ENCODE data around the gene PRPF18.

Gene PRPF18

DNA sequence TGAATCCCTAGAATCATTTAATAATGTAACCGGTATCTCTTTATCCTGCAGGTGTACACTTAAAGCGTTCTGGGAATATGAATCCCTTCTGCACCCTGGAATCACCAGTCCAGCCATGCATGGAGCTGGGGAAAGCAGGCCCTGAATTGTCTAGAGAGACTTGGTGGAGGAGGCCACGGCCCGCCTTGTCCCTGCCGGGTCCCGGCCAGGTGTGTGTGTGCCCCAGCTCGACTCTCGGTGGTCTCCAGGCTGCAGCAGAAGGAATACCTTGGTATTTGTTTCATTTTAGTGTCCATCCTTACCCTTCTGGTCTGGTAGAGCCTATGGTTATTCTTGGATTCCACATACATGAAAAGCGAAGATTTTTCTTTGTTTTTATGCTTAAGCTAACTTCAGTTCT is 58.1 kb downstream of the PRPF18 start:
- DNase-seq = no peak

DNA sequence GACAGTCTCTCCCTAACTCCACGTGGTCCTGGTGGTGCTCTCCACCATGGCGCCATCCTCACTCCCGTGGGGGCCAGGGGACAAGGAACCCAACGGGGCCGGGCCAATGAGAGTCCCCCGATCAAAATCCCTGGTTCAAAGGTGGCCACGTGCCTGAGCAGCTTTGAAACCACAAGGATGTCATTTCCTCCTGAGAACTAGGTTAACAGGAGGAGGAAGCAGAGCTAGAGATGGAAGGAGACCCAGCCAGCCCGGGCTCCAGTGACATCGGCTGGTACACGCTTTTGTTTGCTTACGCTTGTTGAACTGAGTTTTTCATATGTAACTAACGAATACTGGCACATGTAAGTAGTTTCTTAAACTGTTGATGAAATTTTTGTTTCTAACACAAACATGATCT is 61.7 kb downstream of the PRPF18 start:
- no peak for DNase-seq

DNA sequence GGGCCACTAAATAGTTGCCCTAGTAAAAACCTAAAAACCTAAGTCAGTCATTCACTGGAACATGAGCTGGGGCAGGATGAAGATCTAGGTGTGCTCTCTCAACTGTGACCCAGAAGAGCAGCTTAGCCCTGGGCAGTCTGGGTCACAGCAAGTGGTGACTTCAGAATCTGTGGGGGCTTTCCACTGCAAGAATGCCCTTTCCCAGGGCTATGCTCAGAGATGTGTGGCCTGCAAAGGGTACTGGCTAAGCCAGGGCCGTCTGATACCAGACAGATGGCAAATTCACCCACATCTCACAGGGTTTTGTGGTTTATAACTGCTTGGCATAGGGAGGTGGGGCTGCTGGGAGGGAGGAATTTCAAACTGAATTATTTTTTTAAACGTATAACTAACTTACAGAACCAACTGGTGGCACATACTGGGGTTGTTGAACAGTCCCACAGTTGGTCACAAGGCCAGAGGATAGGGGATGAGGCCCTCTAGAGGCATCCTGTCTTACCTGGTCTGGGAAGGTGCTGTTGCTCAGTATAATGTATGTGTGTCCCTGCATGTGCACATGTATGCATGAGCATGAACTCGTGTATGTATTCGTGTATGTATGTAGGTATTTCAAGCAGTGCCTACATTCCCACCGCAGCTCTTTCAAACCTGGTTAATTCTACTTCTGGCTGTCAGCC is 63.2 kb downstream of the PRPF18 start:
- no peak for DNase-seq

DNA sequence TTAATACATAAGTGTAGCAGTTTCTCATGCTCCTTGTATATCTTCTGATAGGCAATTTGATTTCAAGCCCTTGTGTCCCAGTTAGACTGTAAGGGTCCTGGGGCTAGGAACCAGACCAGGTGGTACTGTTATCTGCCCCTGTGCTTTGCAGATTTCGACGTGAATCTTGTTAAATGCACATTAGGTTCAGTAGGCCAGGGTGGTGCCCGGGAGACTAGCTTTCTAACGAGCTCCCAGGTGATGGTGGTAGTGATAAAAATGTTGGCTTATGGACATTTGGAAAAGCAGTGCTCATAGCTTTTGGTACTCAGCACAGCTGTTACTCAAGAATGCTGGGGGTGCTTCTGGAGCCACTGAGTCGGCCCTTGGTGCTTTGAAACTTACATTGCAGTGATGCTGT is 64.2 kb downstream of the PRPF18 start:
- no peak for DNase-seq

DNA sequence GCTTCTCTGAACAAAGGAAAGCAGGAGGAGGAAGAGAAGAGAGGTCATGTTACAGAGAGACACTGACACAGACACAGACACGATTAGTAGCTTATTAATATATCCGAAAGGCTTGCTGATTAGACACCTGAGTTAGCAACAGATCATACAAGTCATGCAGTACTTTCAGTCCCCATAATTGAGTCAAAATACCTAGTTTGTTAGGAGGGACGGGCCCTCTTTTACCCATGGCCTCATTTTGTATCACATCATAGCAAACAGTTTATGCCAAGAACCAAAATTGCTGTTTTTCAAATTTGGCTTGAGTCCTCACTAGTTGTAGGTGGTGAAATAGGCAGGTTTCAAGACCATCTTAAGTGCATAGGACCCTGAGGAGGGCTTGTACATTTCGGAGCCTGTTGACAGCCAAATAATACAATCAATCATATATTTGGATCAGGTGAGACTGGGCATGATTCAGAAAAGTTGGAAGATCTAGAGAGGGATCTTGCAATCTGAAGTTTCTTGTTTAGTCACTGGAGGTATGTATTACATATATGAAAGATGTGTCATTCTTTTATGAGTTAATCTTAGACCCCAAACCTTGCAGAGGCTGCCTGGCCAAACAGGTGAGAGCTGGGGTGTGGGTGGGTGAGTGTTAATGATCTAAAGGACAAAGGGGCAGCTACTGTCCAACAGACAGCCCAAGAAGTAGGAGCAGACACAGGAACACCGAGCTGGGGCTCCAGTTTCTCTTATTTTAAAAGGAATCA is 65.4 kb downstream of the PRPF18 start:
- DNase-seq = no peak

DNA sequence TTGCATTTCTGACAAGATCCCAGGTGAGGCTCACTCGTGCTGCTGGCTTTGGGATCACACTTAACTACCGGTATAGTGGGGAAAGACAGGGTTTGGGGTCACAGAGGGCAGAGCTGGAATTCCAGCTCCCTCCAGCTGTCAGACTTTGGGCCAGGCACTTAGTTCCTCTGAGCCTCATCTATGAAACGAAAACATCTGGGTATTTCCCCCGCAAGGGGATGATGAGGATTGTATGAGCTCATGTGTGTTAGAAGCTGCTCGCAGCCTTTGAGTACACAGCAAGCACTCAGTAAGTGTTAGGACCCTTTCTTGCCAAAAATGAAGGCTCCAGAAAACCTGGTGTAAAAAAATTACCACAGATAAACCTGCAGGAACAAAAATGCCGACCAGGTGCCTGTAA is 66.1 kb downstream of the PRPF18 start:
- no peak for DNase-seq

DNA sequence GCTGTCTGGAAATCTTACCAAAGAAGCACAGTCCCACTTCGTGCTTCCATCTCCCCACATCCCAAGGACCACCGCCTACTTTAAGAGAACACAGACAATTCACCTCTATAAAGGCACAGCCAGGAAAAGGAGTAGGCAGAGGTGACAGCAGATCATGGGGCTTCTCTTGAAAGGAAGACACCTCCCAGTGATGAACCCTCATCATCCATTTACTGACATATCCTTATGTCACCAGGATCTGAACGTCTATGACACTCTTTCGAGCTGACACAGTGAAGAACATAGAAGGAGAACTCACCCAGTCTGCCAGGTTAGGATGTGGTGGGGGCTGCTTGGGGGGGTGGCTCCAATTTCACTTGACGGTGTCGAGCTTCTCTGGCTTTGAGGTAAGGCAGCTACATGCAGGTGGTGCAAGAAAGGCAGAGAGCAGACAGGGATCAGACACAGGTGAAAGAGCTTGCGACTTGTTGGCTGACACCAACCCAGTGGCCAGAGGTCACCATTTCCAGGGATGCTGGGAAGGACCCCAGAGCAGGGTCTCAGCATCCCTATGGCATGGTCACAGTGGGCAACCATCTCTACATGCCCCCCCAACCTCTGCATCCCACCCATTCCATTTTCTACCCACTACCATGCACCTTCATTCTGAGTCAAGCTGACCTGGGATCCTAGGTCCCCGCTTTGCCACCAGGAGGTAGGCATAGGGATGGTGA is 67.5 kb downstream of the PRPF18 start:
- no peak for DNase-seq

DNA sequence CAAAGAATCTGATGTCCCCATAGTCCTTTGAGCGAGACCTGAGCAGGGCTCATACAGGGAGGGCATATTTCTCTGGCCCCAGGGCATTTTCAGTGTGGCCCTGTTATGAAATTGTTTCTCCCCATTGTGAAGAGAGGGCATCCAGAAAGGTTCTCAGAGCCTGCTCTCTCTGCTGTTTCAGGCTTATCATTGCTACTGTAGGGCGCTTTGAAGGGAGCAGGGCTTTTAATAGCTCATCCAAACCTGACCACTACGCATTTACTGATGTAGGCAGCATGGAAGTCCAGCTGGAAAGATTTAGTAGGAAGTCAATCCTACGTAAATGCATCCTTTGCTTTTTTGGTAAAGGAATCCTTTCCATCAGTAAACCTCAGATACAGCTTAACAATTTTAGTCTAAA is 68.1 kb downstream of the PRPF18 start:
- DNase-seq = no peak

DNA sequence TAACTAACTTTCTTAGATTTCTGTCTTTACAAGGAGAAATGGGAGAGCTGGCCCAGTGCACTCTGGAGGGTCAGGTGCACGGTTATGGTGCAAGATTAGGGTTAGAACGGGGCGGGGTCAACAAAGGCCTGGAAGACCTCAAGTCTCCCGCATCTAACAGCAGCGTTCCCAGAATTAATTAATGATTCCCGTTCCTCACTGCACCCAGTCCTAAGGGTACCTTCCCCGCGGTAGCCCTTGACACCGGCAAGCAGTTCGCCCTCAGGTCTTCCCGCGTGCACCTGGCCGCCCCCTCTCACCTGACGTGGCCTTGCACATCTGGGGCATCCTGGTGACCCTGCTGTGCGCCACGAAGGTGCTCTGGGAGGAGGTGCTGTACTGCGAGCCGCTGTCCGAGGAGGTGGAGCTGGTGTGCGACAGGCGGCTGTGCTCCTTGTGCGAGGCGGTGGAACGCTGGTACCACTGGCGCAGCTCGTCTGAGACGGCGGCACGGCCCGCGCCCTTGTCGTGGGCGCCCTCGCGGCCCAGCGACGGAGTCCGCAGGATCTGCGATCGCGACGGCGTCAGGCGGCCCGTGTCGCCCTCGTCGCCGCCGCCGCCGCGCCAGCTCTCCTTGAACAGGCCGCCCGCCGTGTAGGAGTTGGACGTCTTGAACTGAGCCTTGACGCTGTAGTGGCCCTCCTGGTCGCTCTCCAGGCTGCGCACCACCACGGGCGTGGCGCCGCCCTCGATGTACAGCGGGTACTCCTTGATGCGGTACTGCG is 69.8 kb downstream of the PRPF18 start:
- no peak for DNase-seq

DNA sequence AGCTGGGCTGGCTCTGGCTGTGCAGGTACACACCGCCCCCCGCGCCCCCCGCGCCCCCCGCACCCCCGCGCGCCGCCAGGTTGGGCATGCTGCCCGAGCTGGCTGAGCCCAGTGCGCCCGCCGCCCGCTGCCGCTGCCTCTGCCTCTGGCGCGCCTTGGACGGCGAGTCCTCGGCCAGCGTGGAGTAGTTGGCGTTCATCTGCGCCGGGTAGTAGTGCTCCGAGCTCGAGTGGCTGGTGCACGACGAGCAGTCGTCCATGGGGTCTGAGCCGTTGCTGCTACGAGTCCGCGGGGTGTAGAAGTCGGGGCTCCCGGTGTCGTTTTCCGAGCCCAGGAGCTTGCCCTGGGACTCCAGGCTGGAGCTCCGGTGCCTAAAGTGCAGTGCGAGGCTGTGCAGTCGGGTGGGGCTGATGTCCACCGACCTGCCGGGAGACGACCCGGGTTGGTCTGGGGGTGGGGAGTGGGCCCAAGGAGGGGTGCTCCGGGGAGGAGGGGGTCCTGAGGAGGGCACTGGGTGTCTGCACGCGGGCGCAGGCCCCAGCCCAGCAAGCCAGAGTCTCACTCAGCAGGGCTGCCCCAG is 70.4 kb downstream of the PRPF18 start:
- no peak for DNase-seq

DNA sequence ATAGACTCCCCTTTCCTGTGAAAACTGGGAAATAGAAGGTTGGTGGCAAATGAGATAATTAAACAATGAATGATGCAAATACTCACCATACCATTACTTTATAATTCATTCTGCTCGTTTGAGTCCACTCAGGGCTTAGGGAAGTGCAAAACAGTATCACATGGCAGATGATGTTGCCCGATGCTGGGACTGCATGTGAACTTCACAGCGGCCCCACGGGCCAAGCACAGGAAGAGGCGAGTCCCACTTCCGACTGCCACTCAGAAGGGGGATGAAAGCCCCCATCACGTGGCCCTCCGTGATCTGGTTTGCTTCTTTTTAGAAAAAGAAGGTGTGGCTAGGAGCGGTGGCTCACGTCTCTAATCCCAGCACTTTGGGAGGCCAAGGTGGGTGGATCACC is 71.5 kb downstream of the PRPF18 start:
- no peak for DNase-seq

DNA sequence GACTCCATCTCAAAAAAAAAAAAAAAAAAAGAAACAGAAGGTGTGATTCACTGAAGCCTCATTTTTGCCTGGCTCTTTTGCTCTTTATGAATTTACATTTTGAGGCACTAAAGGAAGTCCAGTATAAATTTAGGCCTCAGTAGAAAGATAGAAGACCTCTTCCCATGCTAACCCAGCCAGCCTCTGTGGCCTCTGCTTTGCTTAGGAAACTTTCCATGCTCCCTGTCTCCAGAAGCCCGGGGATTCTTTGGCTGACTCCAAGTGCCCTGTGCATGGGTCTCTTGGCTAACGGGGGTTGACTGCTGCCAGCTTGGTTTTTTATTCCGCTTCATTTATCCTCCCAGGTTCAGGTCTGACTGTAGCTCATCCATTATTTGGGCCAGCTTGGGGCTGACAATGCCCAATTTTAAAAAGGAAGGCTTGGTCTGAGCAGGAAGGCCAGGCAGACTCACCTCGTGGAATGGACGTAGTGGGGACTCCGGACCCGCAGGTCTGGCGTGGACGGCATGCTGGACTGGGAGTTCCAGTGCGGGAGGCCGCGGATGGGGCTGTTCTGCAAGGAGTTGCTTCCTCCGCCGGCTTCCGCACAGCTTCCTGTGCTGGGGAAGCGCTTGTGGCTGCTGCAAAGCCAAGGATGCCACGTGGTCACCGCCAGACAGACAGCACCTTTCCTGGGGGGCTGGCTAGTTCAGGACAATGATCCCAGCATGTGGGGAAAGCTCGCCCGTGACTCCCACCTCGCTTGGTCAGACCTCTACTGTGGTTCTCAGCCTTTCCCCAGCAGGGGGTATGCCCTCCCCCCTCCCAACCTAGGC is 72.3 kb downstream of the PRPF18 start:
- DNase-seq = no peak

DNA sequence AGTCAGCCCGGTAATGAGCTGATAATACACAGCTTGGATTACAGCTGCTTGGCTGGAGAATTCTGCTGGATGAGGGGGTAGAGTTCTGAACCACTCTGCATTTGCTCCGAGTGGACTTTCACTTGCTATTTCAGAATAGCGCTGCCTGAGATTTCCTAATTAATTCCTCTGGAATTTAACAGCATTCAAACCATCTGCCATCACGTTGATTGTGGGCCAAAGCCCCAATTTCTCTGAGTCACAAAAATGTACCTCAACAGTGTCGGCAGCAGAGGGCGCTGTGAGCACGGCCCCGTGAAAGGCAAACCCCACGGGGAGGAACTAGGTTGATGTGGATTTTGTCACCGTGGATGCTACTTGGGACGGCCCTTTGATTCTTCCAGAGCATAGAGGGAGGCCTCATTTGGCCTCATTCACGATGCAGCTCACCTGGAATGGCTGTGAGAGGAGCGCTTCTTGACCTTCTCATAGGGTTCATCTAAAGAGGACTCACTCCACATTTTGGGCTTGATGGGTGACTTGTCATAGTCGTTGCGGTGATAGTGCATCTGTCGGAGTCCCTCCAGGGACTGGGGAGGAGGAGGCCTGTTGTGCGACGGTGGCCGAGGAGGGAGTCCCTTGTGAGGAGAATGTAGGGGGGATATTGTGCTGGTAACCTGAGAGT is 73.3 kb downstream of the PRPF18 start:
- DNase-seq = peak; percentile 29

DNA sequence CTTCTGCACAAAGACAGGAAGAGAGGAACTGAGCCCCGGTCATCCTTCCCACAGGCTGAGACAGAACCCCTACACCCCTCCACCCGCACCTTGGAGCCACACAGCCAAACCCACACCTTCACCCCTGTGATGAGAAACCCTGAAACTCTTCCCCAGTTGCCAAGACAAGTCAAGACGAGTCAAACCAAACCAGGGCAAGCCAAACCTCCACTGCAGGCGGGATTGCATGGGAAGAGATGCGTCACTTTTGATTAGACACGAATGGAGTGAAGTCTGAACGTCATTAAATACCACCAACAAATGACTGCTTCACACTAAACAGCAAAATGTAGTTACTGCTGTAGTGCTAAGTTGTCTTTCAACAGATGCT is 73.8 kb downstream of the PRPF18 start:
- no peak for DNase-seq

DNA sequence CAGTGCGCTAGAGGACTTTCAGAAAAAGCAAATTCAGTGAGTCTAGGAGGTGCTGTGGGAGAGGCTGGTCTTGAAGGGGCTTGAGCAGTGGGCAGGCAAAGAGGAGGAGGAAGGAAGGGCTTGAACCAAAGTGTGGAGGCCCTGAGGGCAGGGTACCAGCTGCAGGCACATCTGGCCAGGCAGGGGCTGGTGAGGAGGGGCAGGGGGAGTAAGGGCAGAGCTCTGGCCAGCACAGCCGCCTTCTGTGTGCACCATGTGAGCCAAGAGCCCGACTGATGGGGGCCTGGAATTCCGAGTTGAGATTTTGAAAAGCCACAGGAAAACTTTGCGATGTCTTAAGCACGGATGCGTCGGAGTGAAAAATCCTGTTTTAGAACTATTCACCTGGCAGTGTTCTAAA is 74.5 kb downstream of the PRPF18 start:
- no peak for DNase-seq

DNA sequence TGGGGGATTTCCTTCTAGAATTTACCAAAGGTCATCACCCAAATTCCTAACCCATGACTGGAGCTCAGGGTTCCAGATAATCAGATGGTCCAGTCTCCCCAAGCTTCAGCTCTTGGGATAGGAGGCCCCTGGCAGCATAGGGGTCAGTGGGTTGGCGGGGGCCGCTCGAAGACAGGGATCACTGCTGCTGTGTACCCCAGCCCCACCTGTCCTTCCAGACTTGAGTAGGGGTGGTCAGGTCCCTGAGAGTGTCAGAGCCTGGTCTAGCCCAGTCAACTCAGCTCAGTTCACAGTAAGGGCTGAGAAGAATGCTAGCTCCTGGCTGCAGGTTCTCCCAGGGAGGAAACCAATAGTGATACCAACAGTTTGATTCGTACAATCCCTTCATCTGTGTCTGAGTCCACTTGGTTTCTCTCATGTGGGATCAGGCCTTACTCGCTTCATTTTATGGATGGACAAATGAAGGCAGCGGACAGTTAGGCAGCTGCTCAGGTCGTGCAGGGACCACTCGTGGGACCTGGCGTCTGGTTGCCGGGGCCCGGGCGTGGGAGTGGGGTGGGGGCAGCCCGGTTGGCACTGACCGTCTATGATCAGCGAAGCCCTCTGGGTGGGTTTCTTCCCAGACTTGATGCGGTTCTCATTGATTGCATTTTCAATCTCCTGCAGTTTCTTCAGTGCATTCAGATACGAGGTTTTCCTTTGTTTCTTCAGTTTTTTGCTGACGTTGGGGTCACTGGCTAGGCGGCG is 78.9 kb downstream of the PRPF18 start:
- DNase-seq = no peak

DNA sequence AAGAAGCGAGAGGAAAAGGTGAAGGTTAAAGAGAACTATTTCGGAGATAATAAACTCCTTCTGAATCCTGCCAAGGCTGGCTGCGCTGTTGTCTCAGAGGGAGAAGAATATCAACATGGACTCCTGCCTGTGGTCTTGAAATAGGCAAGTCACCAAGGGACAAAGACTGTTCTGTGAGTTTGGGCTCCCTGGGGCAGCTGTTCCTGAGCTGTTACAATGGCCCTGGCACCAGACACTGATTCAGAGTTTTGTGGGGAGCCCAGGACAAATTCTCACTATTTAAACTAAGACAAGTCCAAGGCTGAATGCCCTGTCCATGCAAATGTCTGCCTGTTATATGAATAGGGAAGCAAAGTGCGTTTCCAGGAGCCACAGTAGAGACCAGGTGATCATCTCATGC is 81.4 kb downstream of the PRPF18 start:
- DNase-seq = no peak

DNA sequence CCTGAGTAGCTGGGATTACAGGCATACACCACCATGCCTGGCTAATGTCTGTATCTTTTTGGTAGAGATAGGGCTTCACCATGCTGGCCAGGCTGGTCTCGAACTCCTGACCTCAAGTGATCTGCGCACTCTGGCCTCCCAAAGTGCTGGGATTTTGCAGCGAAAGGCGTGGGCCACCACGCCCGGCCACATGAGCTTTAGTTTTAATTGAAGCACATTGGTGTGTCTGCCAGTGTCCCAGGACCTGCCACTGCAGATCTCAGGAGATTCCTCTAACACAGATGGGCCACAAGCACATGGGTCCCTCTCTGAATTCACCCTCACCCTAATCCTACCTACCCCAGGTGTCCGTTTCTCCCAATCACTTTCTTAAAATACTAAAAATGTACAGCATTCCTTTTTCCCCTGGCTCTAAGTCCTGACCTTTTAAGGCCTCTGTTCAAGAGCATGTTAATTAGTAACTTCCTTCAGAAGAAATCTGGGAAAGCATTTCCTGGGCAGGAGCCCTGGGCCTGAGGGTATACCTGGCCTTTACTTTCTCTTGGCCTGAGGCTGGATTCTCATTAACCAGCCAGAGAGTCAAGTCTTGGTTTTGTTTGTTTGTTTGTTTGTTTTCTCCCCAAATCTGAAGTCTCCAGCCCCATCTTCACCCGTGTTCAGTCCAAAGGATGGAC is 82.6 kb downstream of the PRPF18 start:
- no peak for DNase-seq

DNA sequence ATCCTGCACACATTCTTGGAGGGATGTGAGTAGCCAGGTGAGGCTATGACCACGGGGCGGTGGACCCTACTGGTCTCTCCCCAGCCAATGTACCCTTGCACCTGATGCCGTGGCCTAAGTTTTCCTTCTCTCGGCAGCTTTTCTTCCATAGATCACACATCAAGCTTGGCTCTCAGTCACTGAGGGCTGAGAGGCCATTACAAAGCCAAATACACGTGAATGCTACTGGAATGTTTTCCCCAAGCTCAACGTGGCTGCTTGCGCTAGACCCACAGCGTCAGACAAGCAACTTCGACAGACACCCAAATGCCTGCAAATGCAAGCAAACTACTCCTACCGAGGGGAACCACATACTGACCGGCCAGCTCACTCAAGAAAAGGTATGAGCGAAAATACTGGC is 83.1 kb downstream of the PRPF18 start:
- DNase-seq = no peak

DNA sequence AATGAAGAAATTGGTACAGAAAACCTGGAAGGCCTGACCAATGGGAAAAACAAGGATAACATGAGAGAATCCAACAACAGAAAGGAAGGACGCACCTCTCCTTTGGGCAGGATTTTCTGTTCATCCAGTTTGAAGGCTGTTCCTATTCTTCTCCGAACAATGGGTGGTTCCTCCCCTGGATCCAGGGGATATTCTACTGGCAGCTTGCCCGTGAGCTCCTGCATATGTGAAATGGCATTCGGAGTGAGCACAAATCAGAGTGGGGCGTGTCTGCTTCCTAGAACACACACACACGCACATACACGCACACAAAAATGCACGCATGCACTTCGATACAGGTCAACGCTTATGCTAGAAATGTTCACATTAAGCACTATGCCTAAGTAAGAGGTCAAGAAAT is 83.5 kb downstream of the PRPF18 start:
- no peak for DNase-seq

All from GDM1 (cell line).